HG03469 (cell line): Measurements from ENCODE around the gene ZFHX2.

ENCODE experiments used
- ATAC-seq: cut with Tn5 transposase; IDR thresholded peaks from one replicate; pipeline ENCODE4 v1.9.1; 2021; ENCODE audit warnings: mild to moderate bottlenecking, moderate library complexity, moderate number of reproducible peaks; ENCODE audit not compliant: unreplicated experiment

Gene ZFHX2

GRCh38 chr14:23481362-23481970 lies 70.1 kb downstream of the ZFHX2 start:
- no peak for ATAC-seq

GRCh38 chr14:23478109-23478759 lies 73.3 kb downstream of the ZFHX2 start:
- ATAC-seq, result no peak

- no peak for ATAC-seq
Measured at GRCh38 chr14:23470947-23471346, 80.6 kb downstream of the ZFHX2 start.
